Stimulated activated CD8-positive, alpha-beta memory T cell treated with anti-CD3 and anti-CD28 coated beads, Interleukin-15, amount 100 ng/mL, for 1 hour (primary cell): ENCODE measurements around the gene SORCS2.

Experiments
- DNase-seq: peaks from one replicate; pipeline ENCODE4 v3.0.0-alpha.2; 2020; ENCODE audit warnings: low read depth

The SORCS2 gene

GRCh38 chr4:7780751-7781348 lies 588.5 kb downstream of the SORCS2 start:
- no peak for DNase-seq

GRCh38 chr4:7781366-7781765 lies 589.0 kb downstream of the SORCS2 start:
- no peak for DNase-seq

GRCh38 chr4:7781993-7782392 lies 589.7 kb downstream of the SORCS2 start:
- no peak for DNase-seq

DNA sequence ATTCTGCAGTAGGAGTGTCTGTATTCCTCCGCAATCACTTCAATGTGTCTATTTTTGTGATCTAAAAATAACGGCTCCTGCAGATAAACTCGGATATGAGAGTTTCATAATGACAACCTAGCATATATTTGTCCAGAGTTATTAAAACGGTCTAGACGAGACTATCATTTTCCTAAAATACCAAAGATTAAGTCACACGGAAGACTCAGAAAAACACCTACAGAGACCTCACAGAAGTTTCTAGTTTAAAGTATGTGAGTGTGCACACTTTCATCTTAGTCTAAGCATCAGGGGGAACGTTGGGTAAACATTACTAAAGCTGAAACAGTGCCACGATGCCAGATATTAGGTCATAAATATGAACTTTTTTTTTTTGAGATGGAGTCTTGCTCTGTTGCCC lies 590.4 kb downstream of the SORCS2 start:
- DNase-seq, result no peak

DNA sequence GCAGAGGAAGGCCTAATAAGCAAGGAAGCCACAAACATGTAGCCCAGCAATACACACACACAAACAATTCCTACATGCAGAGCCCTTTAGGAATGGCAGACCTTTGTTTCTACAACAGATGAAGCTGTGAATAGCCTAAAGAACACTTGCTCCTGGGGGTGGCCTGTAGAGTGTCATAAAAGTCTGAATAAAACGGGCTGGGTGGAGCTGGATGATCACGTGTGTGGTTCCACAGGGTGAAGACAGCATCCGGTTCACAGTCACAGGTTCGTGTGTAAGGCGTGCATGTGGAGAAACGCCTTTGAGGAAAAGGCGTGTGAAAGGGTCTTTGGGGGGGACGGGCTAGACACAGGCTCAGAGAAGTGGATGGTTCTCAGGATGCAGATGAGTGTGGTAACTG lies 591.2 kb downstream of the SORCS2 start:
- no peak for DNase-seq

DNA sequence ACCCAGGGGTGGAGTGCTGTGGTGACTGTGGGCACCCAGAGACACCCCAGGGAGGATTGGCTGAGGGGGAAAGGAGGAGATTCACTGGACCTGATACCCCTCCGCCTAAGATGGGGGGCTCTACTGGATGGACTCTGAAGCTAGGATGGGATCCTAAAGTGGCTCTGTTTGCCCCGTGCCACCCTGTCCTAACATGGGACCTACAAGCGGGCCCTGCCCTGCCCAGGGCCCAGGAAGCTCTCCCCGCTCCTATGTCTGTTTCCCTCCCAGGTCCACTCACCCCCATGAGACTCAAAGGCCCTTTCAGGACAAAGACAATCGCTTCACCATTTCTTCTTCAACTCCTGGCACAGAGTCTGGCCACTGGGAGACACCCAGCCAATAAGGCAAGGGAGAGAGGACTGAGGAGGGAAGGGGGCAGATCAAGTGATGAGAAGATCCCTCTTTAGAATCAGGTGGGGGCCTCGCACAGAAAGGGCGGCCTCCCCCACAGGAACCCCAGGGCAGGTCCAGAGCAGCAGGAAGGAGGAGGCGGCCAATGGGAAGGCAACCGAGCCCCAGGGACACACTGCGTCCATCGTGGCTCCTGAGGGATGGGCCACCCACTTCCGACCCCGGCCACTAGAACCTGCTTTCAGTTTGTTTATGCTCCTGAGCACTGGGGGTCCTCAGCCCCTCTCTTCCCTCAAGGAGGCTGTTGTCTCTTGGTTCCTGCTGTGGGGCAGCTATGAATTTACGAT lies 592.0 kb downstream of the SORCS2 start:
- no peak for DNase-seq

- DNase-seq, result no peak
Measured at GRCh38 chr4:7785017-7785416, 592.7 kb downstream of the SORCS2 start.

DNA sequence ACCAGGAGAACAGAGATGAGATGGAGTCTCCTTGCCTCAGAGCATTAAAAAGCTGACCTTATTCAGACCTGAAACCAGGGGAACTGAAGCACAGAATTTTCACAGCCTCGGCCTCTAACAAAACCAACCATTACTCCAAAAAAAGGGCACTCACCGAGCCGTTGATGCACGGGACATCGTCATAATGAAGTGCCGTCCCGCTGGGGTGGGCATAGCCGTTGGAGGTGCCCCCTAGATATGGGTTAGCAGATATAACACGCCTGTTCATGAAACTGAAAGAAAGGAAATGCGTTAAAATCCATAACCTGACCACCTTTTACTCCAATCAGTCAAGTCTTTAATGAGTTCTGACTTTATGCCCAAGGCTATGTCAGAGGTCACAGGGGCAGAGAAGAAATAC lies 593.7 kb downstream of the SORCS2 start:
- no peak for DNase-seq

DNA sequence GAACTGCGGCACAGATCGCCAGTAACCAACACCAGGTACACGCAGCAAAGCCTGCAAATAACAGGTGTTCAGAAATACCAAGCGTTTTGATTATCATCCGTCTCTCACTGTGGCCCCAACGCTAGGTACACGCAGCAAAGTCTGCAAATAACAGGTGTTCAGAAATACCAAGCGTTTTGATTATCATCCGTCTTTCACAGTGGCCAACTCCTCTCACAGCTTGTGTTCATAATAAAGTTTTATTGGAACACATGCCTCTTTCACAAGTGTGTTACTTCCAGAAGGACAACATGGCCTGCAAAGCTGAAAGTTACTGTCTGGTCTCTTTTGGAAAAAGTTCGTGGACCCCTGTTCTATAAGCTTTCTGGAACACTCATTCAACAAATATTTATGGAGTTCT lies 594.2 kb downstream of the SORCS2 start:
- no peak for DNase-seq

DNA sequence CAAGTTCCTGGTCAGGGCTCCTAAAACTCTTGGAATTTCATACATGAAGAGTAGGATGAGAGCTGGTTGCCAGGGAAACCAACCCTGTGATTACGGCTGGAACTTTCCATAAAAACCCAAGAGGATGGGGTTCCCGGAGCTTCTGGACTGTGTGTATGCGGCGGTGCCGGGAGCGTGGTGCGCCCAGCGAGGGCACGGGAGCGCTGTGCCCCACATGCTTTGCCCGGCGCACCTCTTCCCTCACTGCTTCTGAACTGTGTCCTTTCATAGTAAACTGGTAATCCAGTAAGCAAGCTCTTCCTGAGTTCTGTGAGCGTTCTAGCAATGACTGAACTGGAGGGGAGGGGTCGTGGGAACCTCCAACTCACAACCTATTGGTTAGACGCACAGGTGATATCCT lies 594.7 kb downstream of the SORCS2 start:
- no peak for DNase-seq

DNA sequence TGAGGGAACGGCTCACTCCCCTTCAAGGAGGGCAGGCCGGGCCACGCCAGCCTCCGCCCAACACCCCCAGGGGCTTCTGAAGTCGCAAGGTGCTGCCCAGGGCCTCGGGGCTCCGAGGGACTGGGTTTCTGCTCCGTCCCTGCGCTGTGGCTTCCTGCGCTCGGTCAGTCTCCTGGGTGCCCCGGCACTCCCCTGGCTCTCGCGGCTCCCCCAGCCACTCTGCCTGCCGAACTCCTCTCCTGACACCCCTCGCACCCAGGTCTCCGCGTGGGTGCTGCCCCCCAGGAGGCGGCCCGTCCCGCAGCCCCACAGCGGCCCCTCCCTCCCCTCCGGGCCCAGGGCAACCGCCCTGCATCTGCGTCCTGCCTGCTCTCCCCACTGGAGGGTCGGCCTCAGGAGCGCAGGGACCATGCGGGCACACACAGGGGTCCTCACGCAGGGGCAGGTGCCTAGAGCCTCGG lies 595.4 kb downstream of the SORCS2 start:
- DNase-seq, result no peak

GRCh38 chr4:7788193-7788592 lies 595.9 kb downstream of the SORCS2 start:
- DNase-seq, result no peak

DNA sequence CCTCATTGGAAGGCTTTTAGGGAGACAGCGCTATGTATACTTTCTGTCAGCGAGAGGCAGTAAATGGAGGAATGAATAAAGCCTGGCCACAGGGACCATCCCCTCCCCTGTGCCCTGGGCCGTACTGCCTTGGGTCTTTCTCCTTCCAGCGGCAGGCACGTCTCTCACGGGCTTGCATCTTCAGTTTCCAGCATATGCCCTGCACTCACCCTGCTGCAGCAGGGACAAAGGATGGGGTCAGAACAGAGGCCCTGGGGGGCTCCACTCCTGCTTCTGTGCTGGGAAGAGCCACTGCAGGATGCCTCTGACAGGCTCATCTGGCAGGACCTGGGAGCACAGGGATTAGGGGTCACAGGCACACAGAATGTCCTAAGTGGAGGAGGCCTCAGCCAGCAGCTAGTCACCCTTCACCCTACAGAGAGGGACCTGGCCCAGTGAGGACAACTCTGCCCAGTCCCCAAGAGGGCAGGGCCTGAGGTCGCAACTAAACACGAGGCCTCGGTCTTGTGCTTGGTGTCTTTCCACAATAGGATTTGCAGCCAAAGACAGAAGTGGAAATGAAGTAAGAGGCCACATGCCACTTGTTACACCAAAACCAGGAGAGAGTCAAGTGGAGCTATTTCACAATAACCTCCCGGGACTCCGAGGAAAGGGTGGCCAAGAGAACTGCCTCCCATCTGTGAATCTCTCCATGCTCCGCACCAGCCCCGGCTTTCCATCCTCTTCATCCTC lies 596.5 kb downstream of the SORCS2 start:
- DNase-seq, result no peak

- no peak for DNase-seq
Measured at GRCh38 chr4:7790023-7790422, 597.7 kb downstream of the SORCS2 start.

DNA sequence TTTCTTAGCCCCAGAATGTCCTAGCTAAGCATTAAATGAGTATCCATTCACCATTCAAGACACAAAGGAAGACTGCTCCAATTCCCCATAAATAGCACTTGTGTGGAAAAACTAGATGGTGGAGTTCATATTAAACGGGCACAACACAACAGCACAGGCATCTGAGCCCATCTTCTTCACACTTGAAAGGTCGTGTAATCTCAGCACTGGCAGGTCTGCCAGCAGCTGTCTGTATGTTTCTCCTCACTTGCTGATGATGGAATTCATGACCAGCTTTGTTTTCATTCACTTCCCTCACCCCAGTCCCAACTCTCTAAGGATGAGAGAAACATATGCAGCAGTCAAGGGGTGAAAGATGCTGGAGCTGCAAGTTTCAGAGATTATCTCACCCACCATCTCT lies 598.7 kb downstream of the SORCS2 start:
- no peak for DNase-seq
